ENCODE results near the gene STEEP1. TPM values are rescaled to one million over a fixed set of nuclear protein-coding genes. Genes with fewer than 3 reads are reported as not detected.

The STEEP1 gene
- total RNA-seq, 4 donors from 2014 or later, result 19.2 to 35.5 (median 30.2) TPM

GRCh38 chrX:119488749-119489148, 76.5 kb downstream of the STEEP1 start:
- H3K36me3 ChIP-seq, result no peaks in the 10 kb centered on the region
- no peaks in the 10 kb centered on the region for H3K9me3 ChIP-seq
- H3K27me3 ChIP-seq, result no peaks in the 10 kb centered on the region
- H3K27ac ChIP-seq, result no peak overlapping the region
- peak; percentile 26 to 72 for DNase-seq (ENCODE audit: low spot score in 2 of 2)
- no peak for TF ChIP-seq EP300 (IDR thresholded peaks at IDR 0.05)
- TF ChIP-seq, protein P1, sequence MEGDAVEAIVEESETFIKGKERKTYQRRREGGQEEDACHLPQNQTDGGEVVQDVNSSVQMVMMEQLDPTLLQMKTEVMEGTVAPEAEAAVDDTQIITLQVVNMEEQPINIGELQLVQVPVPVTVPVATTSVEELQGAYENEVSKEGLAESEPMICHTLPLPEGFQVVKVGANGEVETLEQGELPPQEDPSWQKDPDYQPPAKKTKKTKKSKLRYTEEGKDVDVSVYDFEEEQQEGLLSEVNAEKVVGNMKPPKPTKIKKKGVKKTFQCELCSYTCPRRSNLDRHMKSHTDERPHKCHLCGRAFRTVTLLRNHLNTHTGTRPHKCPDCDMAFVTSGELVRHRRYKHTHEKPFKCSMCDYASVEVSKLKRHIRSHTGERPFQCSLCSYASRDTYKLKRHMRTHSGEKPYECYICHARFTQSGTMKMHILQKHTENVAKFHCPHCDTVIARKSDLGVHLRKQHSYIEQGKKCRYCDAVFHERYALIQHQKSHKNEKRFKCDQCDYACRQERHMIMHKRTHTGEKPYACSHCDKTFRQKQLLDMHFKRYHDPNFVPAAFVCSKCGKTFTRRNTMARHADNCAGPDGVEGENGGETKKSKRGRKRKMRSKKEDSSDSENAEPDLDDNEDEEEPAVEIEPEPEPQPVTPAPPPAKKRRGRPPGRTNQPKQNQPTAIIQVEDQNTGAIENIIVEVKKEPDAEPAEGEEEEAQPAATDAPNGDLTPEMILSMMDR (IDR thresholded peaks at IDR 0.05), result peak; percentile 43 to 51 (median 49)
- TF ChIP-seq POLR2A (IDR thresholded peaks at IDR 0.05), result no peak
- H3K4me3 ChIP-seq, result no peak overlapping the region
- no peaks in the 10 kb centered on the region for H3K4me1 ChIP-seq
- 16 to 39% methylated on average over 8 of the region's 8 CpGs for whole genome bisulfite sequencing, 2 donors

Other genes starting within 250 kb of the STEEP1 start
- 10 to 100 TPM; 37.8 to 46.8 (median 45.5) TPM for gene SLC25A43, start 166.1 kb downstream of the STEEP1 start, total RNA-seq
- gene SLC25A5, start 97.0 kb downstream of the STEEP1 start, total RNA-seq, result 100 to 1,000 TPM in 2 of 4 donors, 10 to 100 TPM in 2; 79.3 to 176 (median 93.3) TPM
- gene UBE2A, start 9.2 kb upstream of the STEEP1 start, total RNA-seq, result 10 to 100 TPM; 31.8 to 62.5 (median 40.5) TPM
- gene NKRF, start 41.0 kb upstream of the STEEP1 start, total RNA-seq, result 1 to 10 TPM; 4.4 to 9.0 (median 6.4) TPM
- 10 to 100 TPM; 18.8 to 35.8 (median 29.7) TPM for gene SEPTIN6, start 127.8 kb upstream of the STEEP1 start, total RNA-seq
- 1 to 10 TPM in 1 of 4 donors, not detected in 3; 1.1 TPM for gene SOWAHD, start 193.2 kb upstream of the STEEP1 start, total RNA-seq
- 1,000 to 10,000 TPM; 2,139 to 3,555 (median 3,085) TPM for gene RPL39, start 226.2 kb upstream of the STEEP1 start, total RNA-seq